AG10803 (cell line): Measurements from ENCODE around the gene TTLL9.

Experiments
- DNase-seq: peaks from one replicate; pipeline ENCODE4 v3.0.0; 2010; ENCODE audit warnings: low read depth
- H3K4me3 ChIP-seq: 2 replicates; pipeline ENCODE4 v1.5.1; 2011; ENCODE audit warnings: mild to moderate bottlenecking, low read length, control low read depth
- TF ChIP-seq, protein P1 (sequence below): conservative IDR thresholded peaks from 2 replicates; pipeline ENCODE4 v1.5.1; 2011; ENCODE audit warnings: mild to moderate bottlenecking, low read length, control low read depth, inconsistent platforms

The TTLL9 gene

DNA sequence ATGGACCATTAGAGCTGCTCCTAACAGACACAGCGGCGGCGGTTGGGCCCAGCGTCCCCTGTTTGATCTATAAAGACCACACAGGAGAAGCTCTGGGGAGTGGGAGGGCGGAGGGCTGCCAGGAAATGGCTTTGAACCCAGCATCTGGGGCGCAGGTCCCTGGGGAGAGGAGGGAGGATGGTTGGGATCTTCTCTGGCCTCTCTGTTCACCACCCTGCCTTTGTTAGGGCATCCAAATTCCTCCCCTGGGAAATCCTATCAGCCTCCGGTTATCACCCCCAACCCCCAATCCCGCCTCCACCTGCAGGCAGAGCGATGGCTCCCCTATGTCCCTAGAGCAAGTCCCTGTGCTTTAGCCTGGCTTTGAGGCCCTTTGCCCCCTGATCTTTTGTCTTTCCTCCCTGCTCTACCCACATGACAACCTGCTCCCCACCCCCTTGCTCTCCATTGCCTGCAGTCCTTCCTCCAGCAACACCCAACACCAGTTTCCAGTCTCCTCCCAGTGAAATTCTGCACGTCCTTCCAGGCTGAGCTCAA lies 104.6 kb downstream of the TTLL9 start:
- H3K4me3 ChIP-seq: no peak overlapping the region
- TF ChIP-seq, protein P1, sequence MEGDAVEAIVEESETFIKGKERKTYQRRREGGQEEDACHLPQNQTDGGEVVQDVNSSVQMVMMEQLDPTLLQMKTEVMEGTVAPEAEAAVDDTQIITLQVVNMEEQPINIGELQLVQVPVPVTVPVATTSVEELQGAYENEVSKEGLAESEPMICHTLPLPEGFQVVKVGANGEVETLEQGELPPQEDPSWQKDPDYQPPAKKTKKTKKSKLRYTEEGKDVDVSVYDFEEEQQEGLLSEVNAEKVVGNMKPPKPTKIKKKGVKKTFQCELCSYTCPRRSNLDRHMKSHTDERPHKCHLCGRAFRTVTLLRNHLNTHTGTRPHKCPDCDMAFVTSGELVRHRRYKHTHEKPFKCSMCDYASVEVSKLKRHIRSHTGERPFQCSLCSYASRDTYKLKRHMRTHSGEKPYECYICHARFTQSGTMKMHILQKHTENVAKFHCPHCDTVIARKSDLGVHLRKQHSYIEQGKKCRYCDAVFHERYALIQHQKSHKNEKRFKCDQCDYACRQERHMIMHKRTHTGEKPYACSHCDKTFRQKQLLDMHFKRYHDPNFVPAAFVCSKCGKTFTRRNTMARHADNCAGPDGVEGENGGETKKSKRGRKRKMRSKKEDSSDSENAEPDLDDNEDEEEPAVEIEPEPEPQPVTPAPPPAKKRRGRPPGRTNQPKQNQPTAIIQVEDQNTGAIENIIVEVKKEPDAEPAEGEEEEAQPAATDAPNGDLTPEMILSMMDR: no peak
- DNase-seq: no peak

DNA sequence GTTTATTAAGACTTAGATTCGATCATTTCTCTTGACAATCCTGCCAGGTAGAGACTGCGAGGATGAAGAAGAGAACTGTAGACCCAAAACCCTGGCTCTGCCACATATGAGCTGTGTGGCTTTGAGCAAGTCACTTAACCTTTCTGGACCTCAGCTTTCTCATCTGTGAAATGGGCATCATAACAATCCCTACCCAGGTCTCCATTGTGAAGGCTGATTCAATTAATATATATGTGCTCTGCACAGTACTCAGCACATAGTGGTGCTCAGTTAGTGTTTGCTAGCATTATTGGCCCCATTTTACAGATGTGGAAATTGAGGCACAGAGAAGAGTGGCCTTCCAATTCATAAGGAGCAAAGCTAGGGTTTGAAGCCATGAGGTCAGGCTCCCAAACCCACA lies 105.4 kb downstream of the TTLL9 start:
- TF ChIP-seq, protein P1: no peak
- no peak for DNase-seq
- no peak overlapping the region for H3K4me3 ChIP-seq

DNA sequence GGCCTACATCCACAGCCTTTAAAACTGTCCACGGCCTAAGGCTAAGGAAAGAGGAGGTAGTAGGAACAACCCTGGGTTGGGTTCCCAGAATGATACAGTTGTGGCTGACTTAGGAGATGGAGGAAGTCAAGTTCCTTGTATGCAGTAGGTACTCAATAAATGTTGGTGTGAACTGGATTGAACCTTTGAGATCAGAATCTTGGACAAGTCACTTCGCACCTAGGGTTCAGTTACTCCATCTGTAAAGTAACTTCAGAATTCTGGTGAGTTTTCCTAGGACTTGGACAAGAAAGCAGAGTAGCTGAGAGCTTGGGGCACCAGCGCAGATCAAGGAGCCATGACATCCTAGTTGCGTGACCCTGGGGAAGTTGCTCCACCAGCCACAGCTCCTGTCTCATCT lies 106.6 kb downstream of the TTLL9 start:
- TF ChIP-seq, protein P1: no peak
- no peak overlapping the region for H3K4me3 ChIP-seq
- DNase-seq: no peak

DNA sequence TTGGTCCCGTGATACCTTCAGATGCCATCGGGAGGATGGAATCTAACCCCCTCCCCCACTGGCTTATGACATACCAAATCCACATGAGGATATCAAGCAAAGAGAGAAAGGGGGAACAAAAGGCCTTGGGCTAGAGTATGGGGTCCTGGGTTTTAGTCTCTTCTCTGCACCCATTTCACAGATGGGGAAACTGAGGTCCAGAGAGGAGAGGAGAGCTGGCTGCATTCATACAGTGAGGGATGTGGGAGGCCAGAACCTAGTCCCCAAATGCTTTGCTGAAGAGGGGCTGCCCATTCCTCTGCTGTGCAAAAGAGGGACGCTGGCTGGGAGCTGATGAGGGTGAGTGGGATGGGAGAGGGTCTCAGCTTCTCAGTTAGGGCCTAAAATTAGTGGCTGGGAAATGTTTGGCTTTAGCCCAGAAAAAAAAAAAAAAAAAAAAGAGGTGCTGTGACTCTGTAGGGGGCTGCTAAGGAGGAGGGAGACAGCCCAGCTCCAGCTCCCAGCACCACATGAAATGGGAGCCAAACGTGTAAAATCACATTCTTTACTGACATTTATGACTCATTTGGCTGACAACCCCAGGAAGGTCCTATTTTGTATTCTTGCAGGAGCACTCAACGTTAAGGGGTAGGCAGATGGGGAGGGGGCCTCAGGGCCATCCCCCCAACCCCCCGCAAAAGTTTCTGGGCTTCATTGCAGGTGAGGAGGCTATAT lies 109.4 kb downstream of the TTLL9 start:
- TF ChIP-seq, protein P1: no peak
- no peak for DNase-seq
- H3K4me3 ChIP-seq: no peak overlapping the region

DNA sequence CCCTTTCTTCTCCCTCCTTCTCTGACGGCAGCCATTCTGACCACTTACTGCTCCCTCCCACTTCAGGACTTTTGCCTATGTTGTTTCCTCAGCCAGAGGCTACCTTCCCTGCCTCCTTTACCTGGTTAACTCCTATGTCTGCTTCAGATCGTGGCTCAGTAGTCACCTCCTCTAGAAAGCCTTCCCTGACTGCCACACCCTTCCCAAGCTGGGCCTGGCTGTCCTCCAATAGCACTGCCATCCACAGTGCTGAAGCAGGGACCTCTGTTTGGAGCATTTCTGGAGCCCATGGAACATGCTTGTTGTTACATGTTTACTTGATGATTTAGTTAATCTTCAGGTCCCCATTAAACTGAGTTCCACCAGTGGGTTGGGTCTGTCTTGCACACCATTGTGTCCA lies 111.3 kb downstream of the TTLL9 start:
- TF ChIP-seq, protein P1: no peak
- no peak for DNase-seq
- H3K4me3 ChIP-seq: no peak overlapping the region

DNA sequence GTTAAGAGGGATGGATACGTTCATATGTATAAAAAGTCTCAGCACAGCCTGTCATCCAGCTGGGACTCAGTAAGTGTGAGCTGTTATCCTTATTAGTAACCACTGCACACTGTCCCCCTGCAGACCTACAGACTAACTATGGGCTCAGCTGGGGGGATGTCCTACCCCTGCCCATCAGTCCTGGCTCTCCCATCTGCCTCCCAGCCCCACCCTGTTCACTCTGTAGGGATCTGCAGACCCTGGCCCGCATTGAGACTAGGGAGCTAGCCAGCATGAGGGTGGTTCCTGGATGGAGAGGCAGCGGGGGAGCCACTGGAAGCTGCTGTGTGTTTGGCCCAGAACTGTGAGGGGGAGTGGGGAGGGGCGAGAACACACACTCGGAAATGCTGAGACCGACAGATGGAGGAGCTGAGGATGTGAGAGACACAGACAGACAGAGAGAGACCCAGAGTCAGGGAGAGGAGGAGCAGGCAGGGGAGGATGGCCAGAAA lies 114.6 kb downstream of the TTLL9 start:
- no peak overlapping the region for H3K4me3 ChIP-seq
- TF ChIP-seq, protein P1: no peak
- DNase-seq: no peak

DNA sequence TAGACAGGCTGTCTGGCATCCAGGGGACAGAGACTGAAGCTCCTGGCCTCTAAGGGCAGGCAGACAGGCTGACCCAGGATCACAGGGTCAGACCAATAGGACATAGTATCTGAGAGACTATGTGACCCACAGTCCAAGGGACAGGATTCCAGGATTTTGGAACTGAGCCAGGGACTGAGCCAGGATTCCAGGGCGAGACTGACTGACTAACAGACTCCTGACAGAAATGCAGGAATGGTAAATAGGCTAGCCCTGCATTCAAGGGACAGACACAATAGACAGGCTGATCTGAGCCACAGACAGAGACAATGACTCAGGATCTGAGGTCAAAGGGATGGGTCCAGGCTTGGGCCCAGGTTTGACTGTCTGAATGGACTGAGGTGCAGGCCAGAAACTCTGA lies 117.3 kb downstream of the TTLL9 start:
- TF ChIP-seq, protein P1: no peak
- no peak overlapping the region for H3K4me3 ChIP-seq
- no peak for DNase-seq
